Measurements from ENCODE around the gene KLK3.
"Not testable (repeated sequence)": the region's sequence is repeated elsewhere in the genome, so short reads cannot be mapped to it uniquely, and the experiment has no call there.

The KLK3 gene

DNA sequence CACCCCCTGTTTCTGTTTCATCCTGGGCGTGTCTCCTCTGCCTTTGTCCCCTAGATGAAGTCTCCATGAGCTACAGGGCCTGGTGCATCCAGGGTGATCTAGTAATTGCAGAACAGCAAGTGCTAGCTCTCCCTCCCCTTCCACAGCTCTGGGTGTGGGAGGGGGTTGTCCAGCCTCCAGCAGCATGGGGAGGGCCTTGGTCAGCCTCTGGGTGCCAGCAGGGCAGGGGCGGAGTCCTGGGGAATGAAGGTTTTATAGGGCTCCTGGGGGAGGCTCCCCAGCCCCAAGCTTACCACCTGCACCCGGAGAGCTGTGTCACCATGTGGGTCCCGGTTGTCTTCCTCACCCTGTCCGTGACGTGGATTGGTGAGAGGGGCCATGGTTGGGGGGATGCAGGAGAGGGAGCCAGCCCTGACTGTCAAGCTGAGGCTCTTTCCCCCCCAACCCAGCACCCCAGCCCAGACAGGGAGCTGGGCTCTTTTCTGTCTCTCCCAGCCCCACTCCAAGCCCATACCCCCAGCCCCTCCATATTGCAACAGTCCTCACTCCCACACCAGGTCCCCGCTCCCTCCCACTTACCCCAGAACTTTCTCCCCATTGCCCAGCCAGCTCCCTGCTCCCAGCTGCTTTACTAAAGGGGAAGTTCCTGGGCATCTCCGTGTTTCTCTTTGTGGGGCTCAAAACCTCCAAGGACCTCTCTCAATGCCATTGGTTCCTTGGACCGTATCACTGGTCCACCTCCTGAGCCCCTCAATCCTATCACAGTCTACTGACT is at the start of gene KLK3:
Gene KLK3, plus strand, starts transcription at position 280 of the 775 bp plus-strand sequence. Its CDS starts 41 bp downstream, at position 321.
- no peaks in the 10 kb centered on the region for H3K9me3 ChIP-seq (ENCODE audit: low read length)
- no peak within 1 kb of the TSS for H2AFZ ChIP-seq (ENCODE audit: low read depth, low read length)
- no peaks in the 10 kb centered on the region for H3K36me3 ChIP-seq (ENCODE audit: insufficient read depth, low read length)

DNA sequence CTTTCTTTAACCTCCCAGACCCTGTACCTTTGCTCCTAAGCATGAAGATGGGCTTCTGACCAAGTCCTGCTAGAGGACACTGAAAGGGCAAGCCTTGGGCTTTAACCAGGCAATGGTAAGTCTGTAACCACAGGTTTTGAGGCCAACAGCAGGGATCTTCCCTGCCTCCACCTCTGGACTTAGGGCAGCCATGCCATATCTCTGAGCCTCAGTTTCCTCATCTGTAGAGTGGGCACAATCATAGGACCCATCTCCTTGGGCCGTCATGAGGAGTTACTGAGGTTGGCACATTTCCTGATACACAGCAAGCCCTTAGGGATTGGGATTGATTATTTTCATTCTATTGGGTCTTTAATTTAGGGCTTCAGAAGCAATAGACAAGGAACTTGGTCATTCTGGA is 45.9 kb upstream of the KLK3 start:
- Histone ChIP-seq H3K36me3 (ENCODE audit: insufficient read depth, low read length) (no peaks in the 10 kb centered on the region), H3K9me3 (ENCODE audit: low read length) (no peaks in the 10 kb centered on the region), H2AFZ (ENCODE audit: low read depth, low read length) (no peak overlapping the region), H3K4me3 (ENCODE audit: low read length) (no peak overlapping the region), H3K27me3 (ENCODE audit: insufficient read depth, low read length) (no peaks in the 10 kb centered on the region), H3K4me1 (ENCODE audit: insufficient read depth, low read length) (no peaks in the 10 kb centered on the region)

More for the DNA sequence above, at the start of gene KLK3:
- no peak within 1 kb of the TSS for H3K4me3 ChIP-seq (ENCODE audit: low read length)
- peaks cover 44% of the 10 kb centered on the region for H3K27me3 ChIP-seq (ENCODE audit: insufficient read depth, low read length)
- no peaks in the 10 kb centered on the region for H3K4me1 ChIP-seq (ENCODE audit: insufficient read depth, low read length)

DNA sequence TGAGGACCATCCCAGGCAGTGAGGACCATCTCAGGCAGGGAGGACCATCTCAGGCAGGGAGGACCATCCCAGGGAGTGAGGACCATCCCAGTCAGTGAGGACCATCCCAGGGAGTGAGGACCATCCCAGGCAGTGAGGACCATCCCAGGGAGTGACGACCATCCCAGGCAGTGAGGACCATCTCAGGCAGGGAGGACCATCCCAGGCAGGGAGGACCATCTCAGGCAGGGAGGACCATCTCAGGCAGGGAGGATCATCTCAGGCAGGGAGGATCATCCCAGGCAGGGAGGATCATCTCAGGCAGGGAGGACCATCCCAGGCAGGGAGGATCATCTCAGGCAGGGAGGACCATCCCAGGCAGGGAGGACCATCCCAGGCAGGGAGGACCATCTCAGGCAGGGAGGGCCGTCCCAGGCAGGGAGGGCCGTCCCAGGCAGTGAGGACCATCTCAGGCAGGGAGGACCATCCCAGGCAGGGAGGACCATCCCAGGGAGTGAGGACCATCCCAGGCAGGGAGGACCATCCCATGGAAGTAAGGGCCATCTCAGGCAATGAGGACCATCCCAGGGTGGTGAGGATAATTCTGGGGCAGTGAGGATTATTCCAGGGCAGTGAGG is 43.0 kb upstream of the KLK3 start:
- not testable (repeated sequence) for H3K4me1 ChIP-seq (ENCODE audit: insufficient read depth, low read length); H2AFZ ChIP-seq (ENCODE audit: low read depth, low read length); H3K4me3 ChIP-seq (ENCODE audit: low read length); H3K36me3 ChIP-seq (ENCODE audit: insufficient read depth, low read length); H3K9me3 ChIP-seq (ENCODE audit: low read length)
- peaks cover 12% of the 10 kb centered on the region for H3K27me3 ChIP-seq (ENCODE audit: insufficient read depth, low read length)

DNA sequence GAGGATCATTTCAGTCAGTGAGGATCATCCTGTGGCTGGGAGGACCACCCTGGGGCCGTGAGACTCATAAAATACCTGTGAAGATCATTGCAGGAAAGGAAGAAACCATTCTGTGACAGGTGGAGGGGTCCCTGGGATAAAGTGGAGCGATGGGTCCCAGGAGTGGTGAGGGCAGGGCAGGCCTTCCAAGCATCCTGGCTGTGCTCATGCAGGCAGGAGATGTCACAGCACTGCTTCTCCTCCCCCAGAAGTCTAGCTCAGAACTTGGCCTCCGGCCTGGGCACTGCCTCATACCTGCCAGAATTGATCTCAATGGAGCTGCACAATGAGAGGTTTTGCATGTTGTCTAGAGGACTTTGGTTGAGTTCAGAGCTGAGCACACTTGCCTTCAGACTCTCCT is 42.2 kb upstream of the KLK3 start:
- Histone ChIP-seq H3K36me3 (ENCODE audit: insufficient read depth, low read length) (no peaks in the 10 kb centered on the region), H2AFZ (ENCODE audit: low read depth, low read length) (no peak overlapping the region), H3K9me3 (ENCODE audit: low read length) (no peaks in the 10 kb centered on the region), H3K27me3 (ENCODE audit: insufficient read depth, low read length) (peaks cover 18% of the 10 kb centered on the region), H3K4me1 (ENCODE audit: insufficient read depth, low read length) (no peaks in the 10 kb centered on the region), H3K4me3 (ENCODE audit: low read length) (no peak overlapping the region)

DNA sequence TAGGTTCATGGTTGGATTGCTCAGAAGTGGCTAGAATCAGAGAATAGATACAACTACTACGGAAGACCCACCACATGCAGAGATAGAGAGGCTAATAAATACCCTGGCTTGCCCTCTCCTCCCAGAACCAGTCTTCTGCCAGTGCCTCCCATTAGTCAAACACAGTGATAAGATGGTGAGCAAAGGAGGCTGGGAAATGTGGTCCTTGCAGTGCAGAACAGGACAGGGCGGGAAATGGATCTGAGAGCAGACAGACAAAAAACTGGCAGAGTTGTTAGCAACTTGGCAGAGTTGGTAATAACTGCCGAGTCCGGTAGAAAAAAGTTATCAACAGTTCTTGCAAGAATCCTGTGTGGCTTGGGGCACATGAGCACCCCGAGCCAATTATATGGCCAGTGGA is 39.8 kb upstream of the KLK3 start:
- Histone ChIP-seq H3K4me3 (ENCODE audit: low read length) (no peak overlapping the region), H3K36me3 (ENCODE audit: insufficient read depth, low read length) (no peaks in the 10 kb centered on the region), H3K27me3 (ENCODE audit: insufficient read depth, low read length) (peaks cover 42% of the 10 kb centered on the region), H3K9me3 (ENCODE audit: low read length) (no peaks in the 10 kb centered on the region), H3K4me1 (ENCODE audit: insufficient read depth, low read length) (no peaks in the 10 kb centered on the region), H2AFZ (ENCODE audit: low read depth, low read length) (no peak overlapping the region)

DNA sequence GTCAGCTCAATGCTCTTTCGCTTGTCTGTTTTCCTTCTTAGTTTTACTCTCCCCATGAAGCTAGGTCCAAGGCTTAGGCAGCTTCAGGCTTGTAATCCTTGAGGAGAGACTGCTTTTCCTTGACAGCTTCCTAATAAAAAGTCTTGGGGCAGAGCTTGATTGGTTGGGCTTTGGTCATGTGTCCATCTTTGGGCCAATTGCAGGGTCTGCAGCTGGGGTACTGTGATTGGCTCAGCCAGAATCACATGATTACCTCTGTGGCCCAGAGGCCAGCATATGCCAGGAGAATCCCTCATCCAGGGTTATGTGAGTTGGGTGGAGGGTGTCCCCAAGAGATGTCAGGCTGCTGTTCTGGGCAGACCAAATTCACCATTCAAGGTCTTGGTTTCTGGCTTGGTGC is 39.3 kb upstream of the KLK3 start:
- no peak overlapping the region for H3K4me3 ChIP-seq (ENCODE audit: low read length)
- peaks cover 47% of the 10 kb centered on the region for H3K27me3 ChIP-seq (ENCODE audit: insufficient read depth, low read length)
- H2AFZ ChIP-seq (ENCODE audit: low read depth, low read length) = no peak overlapping the region

DNA sequence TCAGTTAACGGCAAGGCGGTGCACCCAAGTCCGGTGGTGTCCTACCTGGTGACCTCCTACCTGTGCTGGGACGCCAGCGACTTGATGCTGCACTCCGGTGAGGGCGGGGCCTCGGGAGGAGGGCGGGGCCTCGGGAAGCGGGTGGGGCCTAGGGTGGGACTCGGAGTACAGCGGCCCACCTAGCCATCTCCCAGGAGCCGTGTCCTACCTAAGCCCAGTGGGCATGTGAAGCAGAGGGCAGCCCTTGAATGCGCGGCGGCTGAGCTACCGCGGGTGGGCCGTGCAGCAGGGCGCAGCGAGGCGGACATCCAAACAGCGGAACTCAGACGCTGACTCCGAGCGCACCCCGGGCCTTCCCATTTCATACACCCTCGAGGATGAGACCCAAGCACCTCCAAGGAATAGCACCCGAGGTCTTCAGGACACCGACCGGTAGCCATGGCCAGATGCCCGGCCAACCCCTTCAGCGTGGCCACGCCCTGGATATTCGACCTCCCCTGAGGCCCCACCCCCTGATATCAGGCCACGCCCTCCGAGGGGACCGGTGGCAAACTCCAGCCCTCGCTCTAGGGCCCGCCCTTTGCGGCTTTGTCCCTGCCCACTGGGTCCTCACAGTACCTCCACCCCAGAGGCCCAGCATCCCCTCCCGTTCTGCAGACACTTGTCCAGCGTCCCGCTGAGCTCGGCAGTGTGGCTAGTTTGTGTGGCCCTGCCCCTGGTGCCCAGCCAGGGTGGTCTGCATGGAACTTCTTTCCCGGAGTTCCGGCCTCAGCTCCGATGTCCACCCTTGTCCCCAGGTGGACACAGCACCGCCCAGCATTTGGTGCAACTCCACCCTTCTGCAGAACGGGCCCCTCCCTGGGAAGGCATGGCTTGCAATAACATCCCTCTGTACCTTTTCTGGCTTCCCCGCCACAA is 36.5 kb upstream of the KLK3 start:
- Histone ChIP-seq H3K9me3 (ENCODE audit: low read length) (no peaks in the 10 kb centered on the region), H3K27me3 (ENCODE audit: insufficient read depth, low read length) (peaks cover 67% of the 10 kb centered on the region), H3K4me3 (ENCODE audit: low read length) (peak overlapping the region; percentile 7), H3K36me3 (ENCODE audit: insufficient read depth, low read length) (no peaks in the 10 kb centered on the region), H2AFZ (ENCODE audit: low read depth, low read length) (no peak overlapping the region), H3K4me1 (ENCODE audit: insufficient read depth, low read length) (no peaks in the 10 kb centered on the region)

More for the DNA sequence above, 39.3 kb upstream of the KLK3 start:
- no peaks in the 10 kb centered on the region for H3K9me3 ChIP-seq (ENCODE audit: low read length)
- no peaks in the 10 kb centered on the region for H3K36me3 ChIP-seq (ENCODE audit: insufficient read depth, low read length)
- no peaks in the 10 kb centered on the region for H3K4me1 ChIP-seq (ENCODE audit: insufficient read depth, low read length)

DNA sequence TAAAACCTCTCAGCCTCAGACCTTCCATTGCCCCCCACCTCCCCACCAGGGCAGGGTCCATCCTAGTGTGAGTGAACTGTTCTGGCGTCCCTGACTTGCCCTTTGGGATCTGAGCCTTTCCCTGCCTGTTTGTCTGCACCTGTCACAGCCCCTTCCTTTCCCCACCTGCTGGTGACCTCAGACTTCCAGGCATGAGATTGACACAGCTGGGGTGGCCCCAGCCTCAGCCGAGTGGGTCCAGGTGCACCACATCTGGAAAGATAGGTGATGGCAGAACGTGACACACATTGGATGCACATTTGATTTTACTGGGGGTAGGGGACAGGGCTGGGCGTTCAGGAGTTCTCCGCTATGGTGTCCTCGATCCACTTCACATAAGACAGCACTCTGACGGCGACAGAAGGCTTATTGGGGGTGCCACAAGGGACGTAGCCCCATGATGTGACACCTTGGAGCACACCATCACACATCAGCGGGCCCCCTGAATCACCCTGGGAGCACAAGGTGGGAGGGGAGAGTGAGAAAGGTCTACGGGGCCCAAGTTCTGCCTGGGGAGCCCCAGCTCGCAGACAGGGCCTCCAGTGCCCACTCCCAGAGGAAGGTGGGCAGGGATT is 35.7 kb upstream of the KLK3 start:
- Histone ChIP-seq H3K27me3 (ENCODE audit: insufficient read depth, low read length) (peaks cover 67% of the 10 kb centered on the region), H2AFZ (ENCODE audit: low read depth, low read length) (no peak overlapping the region)

DNA sequence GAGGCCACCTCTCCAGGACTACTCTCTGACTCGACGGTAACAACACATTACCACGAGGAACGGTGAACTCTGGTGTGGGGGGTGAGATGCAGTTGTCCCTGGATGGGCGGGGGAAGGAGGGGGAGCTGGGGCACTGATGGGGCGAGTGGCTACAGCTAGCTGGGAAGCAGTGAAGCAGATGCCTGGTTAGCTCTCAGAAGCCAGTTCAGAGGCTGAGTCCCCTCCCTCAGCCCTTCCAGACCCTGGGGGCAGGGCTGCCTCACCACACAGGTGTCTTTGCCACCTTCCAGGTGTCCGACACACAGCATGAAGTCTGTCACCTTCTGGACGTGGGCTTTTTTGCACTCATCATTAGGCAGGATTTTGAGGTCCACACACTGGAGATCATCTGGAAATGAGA is 35.1 kb upstream of the KLK3 start:
- H3K27me3 ChIP-seq (ENCODE audit: insufficient read depth, low read length) = peaks cover 67% of the 10 kb centered on the region
- H3K4me3 ChIP-seq (ENCODE audit: low read length) = no peak overlapping the region
- no peaks in the 10 kb centered on the region for H3K36me3 ChIP-seq (ENCODE audit: insufficient read depth, low read length)
- H3K4me1 ChIP-seq (ENCODE audit: insufficient read depth, low read length) = no peaks in the 10 kb centered on the region
- no peak overlapping the region for H2AFZ ChIP-seq (ENCODE audit: low read depth, low read length)
- no peaks in the 10 kb centered on the region for H3K9me3 ChIP-seq (ENCODE audit: low read length)

More for the DNA sequence above, 35.7 kb upstream of the KLK3 start:
- Histone ChIP-seq H3K4me3 (ENCODE audit: low read length) (no peak overlapping the region), H3K9me3 (ENCODE audit: low read length) (no peaks in the 10 kb centered on the region), H3K36me3 (ENCODE audit: insufficient read depth, low read length) (no peaks in the 10 kb centered on the region), H3K4me1 (ENCODE audit: insufficient read depth, low read length) (no peaks in the 10 kb centered on the region)

DNA sequence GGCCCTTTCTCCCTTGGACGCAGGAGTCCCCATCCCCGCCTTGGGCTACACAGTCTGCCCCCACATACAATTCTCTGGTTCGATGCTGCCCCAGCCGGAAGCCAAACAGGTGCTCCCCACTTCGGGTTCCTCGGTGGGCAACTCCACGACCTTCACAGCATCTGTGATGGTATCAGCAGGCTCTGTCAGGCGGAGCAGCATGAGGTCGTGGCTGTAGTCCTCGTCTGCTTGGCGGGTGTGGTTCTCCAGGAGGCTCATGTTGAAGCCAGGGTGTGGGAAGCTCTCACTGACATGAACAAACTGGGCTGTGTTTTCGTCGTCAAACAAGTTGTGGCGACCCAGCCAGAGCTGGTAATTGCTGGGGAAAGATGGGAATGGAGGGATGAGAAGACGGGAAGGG is 34.6 kb upstream of the KLK3 start:
- Histone ChIP-seq H3K9me3 (ENCODE audit: low read length) (no peaks in the 10 kb centered on the region), H2AFZ (ENCODE audit: low read depth, low read length) (no peak overlapping the region), H3K27me3 (ENCODE audit: insufficient read depth, low read length) (peaks cover 63% of the 10 kb centered on the region), H3K4me1 (ENCODE audit: insufficient read depth, low read length) (no peaks in the 10 kb centered on the region), H3K36me3 (ENCODE audit: insufficient read depth, low read length) (no peaks in the 10 kb centered on the region), H3K4me3 (ENCODE audit: low read length) (no peak overlapping the region)

DNA sequence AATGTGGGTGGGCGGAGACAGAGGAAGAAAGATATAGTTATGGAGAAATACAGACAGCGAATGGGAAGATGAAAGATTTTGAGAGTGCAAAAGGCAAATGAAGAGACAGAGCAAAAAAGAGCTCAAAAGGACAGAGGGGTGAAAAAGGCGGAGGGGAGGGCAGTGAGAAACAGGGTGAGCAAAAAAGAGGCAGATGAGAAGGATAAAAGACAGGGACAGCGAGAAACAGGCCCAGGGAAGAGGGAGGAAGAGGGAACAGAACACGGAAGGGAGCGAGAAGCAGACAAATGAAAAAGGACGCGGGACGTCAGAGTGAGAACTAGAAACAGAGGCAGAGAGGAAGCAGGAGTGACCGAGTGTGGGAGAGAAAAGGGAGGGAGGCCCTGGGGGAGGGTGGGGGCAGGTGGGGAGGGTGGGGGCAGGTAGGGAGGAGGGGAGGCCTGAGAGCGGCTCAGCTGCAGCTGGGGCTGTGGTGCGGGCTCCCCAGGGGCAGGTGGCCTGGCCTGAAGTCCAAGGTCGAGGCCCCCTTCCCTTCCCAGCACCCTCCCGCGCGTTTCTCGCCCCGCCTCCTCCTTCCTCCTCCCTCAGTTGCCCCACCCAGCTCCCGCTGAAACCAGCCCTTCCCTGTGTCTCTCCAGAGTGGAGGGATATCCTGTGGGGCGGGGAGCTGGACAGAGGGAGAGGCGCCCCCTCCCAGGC is 34.0 kb upstream of the KLK3 start:
- Histone ChIP-seq H3K27me3 (ENCODE audit: insufficient read depth, low read length) (peaks cover 58% of the 10 kb centered on the region), H3K4me3 (ENCODE audit: low read length) (no peak overlapping the region)

DNA sequence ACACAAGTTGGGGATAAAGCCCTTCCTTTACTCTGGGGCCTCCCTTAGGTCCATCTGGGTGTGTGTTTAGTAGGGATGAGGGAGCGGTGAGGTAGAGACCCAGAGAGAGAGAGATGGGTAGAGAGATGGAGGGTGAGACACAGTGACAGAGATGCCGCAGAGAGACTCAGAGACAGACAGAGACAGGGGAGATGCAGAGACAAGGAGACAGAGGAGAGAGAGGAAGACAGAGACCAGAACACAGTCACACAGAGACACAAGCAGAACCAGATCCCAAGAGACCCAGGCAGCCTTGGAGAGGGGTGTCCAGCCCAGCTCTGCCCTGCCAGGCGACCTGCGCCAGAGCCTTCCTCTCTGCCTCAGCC is 33.5 kb upstream of the KLK3 start:
- no peak overlapping the region for H3K4me3 ChIP-seq (ENCODE audit: low read length)
- H3K27me3 ChIP-seq (ENCODE audit: insufficient read depth, low read length) = peaks cover 55% of the 10 kb centered on the region
- H3K36me3 ChIP-seq (ENCODE audit: insufficient read depth, low read length) = no peaks in the 10 kb centered on the region

More for the DNA sequence above, 34.0 kb upstream of the KLK3 start:
- no peak overlapping the region for H2AFZ ChIP-seq (ENCODE audit: low read depth, low read length)
- H3K36me3 ChIP-seq (ENCODE audit: insufficient read depth, low read length) = no peaks in the 10 kb centered on the region
- H3K4me1 ChIP-seq (ENCODE audit: insufficient read depth, low read length) = no peaks in the 10 kb centered on the region
- no peaks in the 10 kb centered on the region for H3K9me3 ChIP-seq (ENCODE audit: low read length)

More for the DNA sequence above, 33.5 kb upstream of the KLK3 start:
- Histone ChIP-seq H2AFZ (ENCODE audit: low read depth, low read length) (no peak overlapping the region), H3K9me3 (ENCODE audit: low read length) (no peaks in the 10 kb centered on the region), H3K4me1 (ENCODE audit: insufficient read depth, low read length) (no peaks in the 10 kb centered on the region)

All from neuron (in vitro differentiated cells).